NCI-H446 (cell line): ENCODE data around the gene FCHO2.

Source experiments
- DNase-seq, 2 experiments: peaks; one replicate each; lab custom pipeline; 2025; lab: John Stamatoyannopoulos, UW

FCHO2 gene

DNA sequence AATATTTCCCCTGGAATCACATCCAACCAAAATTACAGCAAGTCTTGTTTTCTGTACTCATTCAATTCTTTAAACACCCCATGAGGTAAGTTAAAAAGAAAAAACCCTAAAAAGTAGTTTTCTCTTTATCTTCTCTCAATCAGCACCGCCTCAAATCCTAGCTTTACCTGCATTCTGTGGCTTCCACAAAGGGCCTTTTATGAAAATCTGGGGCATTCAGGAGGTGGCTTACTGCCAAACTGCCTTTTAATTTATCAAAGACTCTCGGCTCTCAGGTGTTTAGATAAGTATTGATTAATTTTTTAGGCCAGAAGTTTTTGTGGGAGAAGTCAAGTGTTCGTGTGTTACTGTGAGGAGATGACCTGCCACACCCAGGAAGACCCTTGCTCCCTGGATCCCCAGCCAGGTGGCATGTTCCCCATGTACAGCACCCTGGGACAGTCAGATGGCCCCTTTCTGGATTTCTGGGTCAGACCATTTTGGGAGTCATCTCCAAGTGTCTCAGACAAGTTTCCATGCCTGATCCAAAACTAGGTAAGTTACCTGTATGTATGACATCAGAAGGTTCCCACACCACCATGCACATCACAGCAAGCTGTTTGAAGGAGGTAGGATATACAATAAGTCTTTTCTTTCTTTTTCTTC lies 158.3 kb downstream of the FCHO2 start:
- DNase-seq: no peak

DNA sequence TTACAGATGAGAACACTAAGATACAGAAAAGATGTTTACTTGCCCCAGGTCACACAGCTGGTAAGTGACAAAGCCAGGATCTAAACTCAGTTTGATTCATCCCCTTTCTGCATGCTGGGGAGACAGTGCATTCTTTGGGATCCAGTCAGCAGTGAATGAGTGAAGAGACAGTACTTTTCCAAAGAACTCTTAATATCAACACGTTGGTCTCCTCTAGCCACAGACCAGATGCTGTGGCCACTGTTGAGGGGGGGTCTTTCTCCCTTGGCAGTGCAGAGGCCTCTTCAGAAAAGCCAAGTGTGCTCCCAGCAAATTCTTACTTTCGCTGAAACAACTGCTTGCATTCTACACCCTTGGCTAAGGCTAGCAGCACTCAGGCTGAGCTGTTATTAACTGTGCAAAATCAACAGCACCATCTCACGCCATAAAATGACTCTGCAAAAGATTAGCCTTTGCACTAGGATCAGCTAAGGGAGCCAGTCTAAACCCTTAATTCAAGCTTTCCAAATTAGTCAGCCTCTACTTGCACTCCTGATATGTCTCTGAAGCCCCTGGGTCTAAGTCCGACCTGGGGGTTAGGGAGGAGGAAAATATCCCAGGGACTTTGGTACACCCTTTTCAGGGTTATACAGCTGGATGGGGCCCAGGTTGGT lies 159.7 kb downstream of the FCHO2 start:
- no peak for DNase-seq

DNA sequence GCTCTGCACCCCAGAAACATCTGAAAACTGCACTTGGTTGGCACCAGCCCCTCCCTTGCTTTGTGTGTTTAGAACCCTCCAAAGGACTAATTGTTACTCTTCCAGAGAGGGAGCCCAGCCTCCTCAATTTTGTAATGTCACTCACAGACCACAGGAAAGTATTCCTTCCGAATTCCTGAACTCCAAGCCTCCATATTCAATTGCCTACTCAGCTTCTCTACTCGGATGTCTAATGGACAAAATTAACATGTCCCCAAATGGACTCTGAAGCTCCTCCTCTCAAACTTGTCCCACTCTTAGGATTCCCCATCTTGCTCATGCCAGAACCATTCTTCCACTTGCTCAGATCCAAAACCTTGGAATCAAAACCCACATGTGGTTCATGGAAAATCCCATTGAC lies 160.7 kb downstream of the FCHO2 start:
- DNase-seq: no peak

DNA sequence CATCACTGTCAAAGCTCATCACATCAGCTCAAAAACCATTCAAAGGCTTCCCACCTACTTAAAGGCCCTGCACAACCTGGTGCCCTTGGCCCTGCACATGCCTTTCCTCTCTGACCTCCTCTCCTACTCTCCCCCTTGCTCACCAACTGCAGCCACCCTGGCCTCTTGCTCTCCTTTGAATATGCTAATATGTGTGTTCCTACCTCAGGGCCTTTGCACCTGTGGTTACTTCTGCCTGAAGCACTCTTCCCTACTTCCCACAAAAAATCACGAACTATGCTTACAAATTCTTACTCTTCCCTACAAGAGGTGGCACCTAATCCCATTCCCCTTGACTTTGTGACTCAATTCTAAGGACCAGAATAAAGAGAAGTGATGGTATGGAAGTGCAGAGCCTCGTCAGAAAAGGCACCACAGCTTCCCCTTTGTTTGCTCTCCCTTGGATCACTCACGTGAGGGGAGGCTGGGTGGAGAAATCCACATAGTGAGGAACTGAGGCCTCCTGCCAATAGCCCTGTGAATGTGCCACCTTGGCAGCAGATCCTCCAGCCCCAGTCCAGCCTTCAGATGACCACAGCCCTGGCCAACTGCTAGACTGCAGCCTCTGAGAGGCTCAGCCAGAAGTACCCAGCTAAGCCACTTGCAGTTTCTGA lies 161.4 kb downstream of the FCHO2 start:
- DNase-seq: no peak

DNA sequence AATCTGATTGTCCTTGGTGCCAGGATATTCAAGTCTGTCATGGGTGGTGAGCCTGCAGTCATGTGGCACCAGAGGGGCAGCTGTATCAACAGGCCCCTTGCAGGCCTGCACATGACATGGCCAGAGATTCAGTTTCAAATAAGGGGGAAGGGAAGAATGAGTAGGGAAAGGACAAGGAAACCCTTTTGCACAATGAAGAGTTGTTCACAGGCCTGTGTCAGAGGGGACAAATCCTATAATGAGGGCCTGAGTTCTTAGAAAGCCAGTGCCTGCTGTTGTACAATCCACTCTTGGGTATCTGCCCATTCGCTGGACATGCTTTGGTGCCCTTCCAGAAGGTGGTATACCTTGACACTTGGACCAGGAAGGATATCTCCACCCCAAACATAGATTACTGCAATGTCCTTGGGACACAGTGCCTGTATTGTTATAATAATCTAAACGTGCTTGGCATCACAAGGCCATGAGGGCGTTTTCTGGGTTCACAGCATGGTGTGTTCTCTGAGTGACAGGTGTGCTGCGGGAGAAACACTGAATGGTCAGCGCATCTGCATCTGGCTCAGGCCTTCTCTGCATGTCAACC lies 162.6 kb downstream of the FCHO2 start:
- no peak for DNase-seq

DNA sequence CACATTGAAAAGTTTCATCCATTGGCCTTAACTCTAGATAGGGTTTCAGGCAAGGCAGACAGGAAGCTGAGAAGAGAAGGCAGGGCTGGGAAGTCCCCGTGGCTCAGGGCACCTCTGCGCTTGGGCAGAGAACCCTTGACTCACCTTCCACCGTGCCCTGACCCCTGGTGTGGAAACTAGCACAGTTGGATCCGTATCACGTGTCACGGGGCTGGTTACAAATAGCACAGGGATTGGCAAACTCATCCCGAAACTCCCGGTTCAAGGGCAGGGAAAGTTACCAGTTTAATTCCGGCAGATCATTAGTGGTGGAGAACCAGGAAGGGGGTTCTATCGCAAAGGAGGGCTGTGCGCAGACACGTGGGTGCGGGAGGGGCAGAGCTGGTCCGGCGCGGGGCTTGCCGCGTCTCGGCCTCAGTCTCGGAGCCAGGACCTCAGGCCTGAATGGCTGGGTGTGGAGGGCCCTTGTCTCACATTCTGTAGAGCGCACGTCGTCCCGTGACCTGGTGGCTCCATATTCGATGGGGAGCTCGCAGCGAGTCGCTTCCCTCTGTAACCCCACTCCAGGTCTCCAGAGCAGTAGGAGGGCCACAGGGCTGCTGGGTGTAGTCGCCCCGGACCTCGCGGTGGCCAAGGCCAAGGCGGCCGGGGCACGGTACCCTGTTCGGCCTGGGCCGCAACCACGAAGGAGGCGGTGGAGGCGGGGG lies 163.8 kb downstream of the FCHO2 start:
- DNase-seq: no peak

DNA sequence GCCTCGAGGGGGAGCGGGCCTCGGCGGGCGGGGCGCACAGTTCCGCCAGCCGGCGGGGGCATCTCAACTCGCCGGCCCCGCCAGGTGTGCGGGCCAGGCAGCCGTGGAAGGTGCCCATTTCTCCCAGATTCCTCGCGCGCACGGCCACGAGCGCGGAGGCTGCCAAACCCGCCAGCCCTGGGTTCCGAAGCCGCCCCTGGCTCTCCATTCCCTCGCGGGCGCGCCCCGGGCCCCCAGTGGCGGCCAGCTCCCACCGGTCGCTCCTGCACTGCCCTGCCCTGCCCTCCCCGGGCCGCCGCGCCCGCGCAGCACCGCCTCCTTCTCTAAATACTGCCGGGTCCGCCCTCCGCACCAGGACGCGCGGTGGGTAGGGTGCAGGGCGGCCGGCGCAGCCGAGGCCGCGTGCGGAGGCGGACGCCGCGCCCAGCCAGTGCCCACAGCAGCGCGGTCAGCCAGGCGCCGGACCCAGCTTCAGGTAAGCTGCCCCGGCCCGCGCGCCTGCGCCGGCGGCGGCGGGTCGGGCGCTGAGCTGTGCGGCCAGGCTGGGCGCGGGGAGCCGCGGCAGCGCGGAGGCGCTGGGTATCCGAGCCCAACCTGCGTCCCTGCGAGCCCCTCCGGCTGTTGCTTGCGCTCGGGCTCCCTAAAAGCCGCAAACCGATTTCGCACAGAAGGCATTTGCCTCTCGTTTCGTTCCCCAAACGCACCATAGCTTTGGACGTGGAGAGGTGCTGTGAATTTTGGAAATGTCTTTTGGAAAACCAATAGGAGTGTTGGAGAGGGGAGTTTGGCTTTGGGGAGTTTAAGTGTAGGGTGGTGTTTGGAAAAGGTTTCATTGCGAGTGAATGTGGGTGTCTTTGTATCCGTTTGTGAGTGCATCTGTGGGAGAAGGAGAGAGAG lies 164.6 kb downstream of the FCHO2 start, which contains the start of gene TMEM171:
TMEM171 (plus strand) TSS at position 354 of the 897 bp plus-strand sequence. CDS start 2,799 bp downstream, outside the sequence.
- no peak for DNase-seq

DNA sequence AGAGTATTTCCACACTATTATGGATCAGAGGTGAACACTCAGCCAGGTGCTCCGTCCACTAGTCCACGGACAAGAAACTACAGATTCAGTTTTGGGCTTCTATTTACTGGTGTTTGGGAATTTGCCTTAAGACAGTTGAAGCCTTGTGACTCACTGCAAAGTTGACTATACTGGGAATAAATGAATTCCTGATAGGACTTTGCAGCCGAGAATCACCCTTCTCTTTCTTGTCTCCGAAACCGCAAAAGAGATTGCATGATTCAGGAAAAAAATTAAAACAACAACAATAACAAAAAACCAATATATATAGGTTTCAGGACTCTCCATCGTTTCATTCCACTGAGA lies 165.2 kb downstream of the FCHO2 start:
- DNase-seq: no peak

DNA sequence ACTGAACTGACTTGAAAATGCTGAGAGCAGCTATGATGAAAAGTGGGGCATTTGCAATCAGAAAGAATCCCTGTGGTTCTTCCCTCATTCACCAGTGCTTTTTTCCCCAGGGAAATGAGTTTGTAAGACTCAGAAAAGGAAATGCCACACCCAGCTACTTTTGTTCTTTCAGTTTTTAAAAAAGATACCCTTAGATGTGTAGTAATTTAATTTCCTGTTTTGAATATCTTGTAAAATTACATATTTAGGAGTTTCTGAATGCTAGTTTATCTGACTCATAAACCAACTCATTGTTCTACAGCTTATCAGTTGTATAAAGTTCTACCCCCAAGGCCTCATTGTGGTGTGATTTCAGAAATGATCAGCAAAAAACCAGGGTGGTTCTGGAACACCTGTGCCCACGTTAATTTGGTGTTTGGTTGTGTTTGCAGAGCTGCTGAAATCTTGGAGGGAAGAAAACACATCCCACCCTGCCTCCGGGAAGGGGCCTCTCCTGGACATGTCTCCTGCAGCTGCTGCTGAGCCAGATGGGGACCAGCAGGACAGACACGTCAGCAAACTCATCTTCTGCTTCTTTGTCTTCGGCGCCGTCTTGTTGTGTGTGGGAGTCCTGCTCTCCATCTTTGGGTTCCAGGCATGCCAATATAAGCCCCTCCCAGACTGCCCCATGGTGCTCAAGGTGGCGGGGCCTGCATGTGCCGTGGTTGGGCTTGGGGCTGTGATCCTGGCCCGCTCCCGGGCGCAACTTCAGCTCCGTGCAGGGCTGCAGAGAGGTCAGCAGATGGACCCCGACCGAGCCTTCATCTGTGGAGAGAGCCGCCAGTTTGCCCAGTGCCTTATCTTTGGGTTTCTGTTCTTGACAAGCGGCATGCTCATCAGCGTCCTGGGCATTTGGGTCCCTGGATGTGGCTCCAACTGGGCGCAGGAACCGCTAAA lies 167.3 kb downstream of the FCHO2 start:
- no peak for DNase-seq

DNA sequence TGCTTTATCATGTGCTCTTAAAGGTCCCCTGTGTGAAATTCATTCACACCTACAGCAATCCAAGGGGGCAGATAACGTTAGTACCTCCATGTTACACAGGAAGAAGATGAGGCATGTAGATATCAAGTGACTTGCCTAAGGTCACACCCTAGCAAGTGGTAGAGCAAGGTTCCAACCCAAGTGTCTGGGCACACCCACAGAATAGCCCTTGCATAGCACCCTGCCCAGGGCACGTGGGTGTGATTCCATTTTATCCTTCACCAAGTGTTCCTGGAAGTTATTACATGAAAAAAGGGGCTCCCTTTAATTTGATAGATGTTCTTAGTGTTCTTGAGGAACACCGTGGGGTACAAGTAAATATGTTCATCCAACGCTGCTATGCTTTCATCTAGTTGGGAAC lies 169.4 kb downstream of the FCHO2 start:
- DNase-seq: no peak

DNA sequence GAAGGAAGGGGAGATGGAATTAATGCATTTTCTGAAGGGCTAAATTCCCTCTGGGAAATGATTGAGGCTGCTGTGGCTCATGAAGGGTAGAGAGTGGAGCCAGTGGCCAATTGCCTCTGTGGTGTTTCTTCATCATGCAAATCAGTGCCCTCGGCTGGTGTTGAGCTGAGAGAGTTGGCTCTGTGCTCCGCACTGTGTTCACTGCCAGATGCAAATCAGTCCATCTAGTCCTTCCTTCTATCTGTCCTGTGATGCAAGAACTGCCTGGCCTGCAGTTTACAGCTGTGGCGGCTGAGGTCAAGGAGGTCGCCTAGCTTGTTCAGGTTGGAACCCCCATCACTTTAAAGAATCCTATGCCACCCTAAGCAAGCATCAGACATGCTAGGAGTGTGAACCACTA lies 170.5 kb downstream of the FCHO2 start:
- DNase-seq: no peak

DNA sequence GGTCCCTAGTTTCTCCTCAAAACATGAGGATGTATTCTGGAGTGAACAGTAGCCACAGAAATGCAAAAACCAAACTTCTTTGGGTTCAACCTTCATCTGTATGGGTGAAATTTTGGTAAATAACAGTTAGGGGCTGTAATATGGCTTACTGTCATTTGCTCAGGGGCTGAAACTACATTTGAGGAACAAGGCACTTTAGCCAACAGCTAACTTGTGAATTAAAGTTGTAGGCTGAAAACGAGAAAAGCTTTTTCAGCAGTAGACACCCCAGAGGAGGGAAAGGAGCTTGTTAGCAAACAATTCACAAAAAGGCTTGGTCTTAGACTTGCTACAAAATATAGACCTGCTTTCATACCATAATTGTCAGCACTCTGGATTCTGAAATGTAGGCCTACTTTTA lies 171.1 kb downstream of the FCHO2 start:
- no peak for DNase-seq

DNA sequence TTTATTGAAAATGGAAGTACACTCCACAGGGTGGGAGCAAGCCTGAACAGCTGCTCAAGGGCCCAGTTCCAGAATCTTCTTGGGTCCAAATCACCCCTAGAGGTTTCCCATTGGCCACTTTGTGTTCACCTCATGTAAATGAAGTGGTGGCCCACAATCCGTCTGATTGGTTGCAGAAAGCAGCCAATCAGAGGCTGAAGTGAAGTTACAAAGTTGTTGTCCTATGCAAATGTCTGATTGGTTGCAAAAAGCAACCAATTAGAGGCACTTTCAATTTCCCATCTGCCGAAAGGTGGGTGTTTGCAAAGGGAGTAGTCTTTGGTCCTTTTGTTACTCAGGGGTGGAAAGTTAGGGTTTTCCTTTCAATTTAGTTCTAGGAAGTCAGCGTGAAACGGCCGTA lies 173.3 kb downstream of the FCHO2 start:
- no peak for DNase-seq

DNA sequence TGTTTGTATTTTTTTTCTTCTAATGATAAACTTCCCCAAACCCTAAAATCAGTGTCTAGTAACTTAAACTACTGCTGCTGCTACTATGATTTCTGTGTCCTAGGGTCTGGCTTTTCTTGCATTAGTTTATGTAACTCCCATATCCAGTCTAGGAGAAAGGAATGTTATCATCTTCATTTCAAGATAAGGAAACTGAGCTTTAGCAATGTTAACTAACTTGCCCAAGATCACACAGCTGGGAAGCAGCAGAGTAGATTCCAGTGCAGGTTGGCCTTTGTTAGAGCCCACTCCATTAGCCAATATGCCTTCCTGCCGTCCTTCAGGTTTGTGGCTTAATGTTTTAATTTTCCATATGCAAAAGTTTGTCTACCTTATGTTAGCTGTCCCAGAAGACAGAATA lies 175.0 kb downstream of the FCHO2 start:
- DNase-seq: no peak

DNA sequence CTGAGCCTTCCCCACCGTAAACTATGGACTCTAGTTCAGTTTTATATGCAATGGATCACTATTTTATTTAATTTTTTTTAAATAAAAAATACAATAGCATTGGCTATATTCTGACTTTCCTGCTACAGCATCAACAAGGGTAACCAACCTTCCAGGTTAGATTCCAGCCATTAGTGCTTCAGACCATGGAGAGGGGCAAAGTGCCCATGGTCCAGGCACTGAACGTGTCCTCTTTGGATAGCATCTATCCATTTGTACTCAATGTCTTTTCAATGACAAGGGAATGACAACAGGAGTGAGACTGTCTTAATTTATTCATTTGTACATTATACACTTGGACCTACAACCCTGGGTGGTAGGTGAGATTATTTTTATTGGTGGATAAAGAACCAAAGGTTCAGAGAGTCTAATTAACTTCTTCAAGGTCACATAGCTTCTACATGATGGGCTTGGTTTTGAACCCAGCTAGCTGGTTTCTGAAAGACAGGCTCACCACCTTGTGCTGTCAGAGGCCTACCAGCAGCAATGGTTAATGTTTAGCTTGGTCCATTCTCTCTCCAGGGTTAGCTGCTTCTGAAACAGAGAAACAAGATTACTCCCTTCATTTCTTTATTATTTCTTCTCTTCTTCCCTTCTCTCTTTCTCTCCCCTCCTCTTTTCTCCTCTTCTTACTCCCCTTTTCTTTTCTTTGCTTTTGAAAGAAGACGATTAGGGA lies 176.0 kb downstream of the FCHO2 start:
- DNase-seq: no peak

DNA sequence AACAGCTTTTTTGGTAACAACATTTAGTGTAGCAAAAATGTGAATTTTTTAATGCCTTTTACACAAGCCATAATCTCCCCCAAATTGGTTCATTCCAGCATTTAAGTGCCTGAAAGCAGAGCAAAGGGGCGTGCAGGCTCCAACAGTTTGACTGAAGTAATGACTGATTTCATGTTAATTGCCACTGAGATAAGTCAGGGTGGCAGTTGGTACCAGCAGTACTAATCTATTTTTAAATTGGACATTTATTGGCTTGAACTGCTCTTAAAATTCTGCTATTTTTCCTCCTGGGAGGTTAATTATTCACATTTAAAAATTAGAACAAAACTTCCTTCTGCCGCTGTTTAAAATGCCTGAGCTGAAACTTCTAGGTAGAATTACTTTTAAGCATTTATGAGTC lies 176.9 kb downstream of the FCHO2 start:
- DNase-seq: no peak

DNA sequence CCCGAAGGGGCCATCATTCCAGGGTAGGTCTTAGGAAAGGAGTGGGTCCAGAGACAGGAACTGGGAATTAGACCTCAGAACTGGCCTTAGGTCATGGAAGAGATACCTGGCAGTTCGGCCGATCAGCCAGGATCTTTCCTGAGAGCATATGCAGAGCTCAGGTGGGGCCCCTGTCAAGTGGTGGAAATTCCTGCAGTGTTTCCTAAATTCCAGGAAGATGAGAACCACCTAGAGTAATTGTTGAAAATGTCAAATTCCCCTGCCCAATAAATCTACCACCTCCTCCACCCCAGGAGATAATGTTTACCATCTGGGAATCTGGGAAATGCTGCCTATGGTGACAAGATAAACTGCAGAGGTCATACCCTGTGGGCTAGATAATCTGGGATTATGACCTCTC lies 179.2 kb downstream of the FCHO2 start:
- no peak for DNase-seq

DNA sequence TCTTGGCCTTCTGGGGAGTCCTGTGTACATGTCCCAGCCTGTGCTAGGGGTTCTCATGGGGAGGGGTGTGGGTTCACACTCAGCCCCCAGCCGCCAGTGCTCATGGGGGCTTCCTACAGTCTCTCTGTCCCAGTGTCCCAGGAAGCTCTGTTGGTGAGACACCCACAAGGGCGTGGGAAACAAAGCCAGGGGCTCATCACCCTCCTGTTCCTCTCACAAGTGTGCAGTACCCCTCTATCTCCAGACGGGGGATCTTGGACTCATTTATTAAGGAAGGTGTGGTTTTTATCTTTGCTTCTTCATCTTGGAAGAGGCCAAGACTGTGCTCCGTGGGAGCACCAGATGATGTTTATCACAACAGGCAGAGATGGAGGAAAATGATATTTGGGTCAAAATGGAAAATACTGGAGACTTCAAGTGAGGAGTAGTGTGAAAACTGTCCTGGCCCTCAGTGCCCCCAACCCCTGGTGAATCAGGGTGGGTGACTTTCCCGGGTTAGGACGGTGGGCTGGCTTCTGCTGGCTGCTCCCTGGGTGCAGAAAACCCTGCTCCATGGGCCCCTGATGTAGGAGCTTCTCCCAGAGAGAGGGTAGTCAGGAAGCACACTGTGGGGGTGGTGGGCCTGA lies 179.7 kb downstream of the FCHO2 start:
- no peak for DNase-seq

DNA sequence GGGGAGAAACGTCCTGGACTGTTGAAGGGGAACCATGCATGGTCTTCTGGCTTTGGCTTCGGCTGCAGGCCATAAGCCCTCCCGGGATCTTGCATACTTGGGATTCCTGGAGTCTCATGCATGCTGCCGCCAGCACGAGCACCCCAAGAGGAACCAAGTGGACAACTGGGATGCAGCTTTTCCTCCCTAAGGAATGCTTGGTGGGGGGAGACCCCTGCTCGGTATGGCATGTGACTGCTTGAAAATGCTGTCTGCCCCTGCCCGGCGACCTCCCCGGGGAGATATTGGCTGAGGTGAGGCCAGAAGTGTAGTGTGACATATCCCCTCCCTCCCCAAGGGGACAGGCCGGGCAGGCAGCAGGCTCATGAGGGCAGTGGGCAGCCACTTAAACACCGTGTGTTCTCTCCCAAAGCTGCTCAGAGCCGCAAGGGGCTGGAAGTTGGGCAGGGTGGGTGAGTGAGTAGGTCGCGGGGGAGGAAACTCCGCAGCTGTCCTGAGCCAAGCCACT lies 180.3 kb downstream of the FCHO2 start:
- DNase-seq: no peak
